NCI-H128 (cell line): ENCODE measurements around the gene MS4A8.

ENCODE experiments used
- DNase-seq: peaks from one replicate; lab custom pipeline; 2025; ENCODE audit not compliant: unreplicated experiment; lab: John Stamatoyannopoulos, UW

MS4A8 gene

GRCh38 chr11:60762851-60763691 is 63.7 kb downstream of the MS4A8 start:
- DNase-seq: no peak

DNA sequence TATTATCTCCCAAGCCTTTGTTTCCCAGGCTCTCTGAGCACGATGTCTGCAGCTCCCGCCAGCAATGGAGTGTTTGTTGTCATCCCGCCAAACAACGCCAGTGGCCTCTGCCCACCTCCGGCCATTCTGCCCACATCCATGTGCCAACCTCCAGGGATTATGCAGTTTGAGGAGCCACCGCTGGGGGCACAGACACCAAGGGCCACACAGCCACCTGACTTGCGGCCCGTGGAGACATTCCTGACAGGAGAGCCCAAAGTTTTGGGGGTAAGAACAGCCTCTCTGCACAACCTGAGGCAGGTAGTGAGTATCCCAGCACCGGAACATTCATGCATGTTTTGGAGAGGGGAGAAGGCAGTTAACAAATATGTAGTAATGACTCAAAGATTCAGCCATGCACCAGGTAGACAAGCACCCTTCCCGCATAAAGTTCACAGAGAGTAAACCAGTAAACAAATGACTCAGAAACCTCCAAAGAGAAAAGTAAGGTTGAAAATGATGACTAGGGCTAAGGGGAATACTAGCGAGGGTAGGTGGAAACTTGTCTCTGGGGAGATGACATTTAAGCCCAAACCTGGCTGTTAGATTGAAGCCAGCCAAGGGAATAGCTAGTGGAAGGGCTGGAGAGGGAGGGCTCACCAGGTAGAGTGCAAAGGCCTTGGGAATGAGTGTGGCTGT is 64.4 kb downstream of the MS4A8 start:
- no peak for DNase-seq

DNA sequence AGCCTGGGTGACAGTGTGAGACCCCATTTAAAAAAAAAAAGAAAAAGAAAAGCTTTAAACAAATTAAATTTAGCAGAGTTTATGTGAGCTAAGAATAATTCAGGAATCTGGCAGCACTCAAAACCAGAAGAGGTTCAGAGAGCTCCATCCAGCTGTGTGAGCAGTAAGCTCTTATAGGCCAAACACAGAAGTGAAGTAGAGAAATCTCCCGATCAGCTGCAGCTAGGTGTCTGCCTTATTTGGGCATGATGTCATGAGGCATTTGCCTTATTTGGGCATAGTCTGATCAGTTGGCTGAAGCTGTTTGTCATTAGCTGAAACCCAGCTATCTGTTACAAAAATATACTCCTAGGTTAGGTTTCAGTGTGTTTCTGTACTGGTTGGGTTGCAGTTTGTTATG is 65.5 kb downstream of the MS4A8 start:
- DNase-seq: no peak

DNA sequence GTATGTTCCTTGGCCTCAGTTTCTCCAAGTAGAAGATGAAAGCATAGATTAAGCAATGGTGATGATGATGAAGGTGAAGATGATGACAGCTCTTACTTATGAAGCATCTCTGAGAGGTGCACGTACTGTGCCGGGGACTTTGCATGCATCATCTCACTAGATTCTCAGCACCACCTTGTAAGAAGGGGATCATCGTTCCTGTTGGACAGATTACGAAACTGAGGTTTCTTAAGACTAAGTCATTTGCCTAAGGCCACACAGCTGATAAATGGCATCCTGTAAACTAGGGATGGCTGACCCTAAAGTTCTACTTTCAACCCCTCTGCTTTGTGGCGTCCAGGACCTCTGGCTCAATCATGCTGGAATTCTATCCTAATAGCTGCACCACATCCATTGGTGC is 65.9 kb downstream of the MS4A8 start:
- no peak for DNase-seq
